Measurements from ENCODE around the gene TRAM1L1.

Gene TRAM1L1

DNA sequence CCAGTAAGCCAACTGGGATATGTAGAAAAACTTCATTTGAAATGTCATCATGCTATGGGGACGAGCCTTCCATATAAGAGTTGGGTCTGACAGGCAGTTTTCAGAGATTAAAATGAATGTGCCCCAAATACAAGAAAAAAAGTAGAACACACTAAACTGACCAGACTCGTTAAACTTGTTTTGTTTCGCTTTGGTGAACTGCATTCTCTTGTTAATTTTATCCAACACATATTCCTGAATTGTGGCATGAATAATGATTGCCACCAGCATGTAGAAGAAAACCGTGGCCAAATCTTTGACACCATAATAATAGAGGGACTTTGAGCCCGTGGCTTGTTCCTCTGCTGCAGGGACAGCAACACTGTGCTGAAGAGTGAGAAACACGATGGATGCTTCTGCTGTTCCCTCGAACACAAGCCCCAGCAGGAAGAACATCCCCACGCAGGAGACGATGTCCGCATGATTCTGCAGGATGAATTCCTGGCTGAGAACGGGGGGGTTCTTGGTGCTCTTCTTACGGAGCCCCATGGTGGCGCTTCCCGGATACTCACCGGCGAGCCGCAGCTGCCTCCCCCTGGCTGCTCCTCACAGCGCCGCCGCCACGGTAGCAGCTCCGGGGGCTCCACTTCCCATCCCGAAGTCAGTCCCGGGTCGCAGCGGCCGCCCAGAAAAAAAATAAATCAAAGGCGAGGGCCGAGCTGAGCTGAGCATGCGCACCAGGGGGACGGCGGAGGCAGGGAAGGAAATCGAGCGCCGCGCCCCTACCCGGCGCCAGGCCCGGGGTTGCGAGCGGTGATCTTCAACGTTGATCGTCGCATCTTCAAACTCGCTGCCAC is at the start of gene TRAM1L1:
TRAM1L1 (minus strand) TSS at position 711 of the 836 bp plus-strand sequence; CDS start at position 528, 183 bp downstream.
- peaks cover 0 to 11% (median 7%) of the 10 kb centered on the region in 5 donors for H3K4me1 ChIP-seq (ENCODE audit: control insufficient read depth in 5 of 5, insufficient read depth in 5 of 5, low read length in 5 of 5)
- H3K27ac ChIP-seq (ENCODE audit: low read depth, low read length): no peak within 1 kb of the TSS
- H3K9me3 ChIP-seq (ENCODE audit: control insufficient read depth in 5 of 5, low read length in 5 of 5): peaks cover 0 to 3% (median 0%) of the 10 kb centered on the region in 5 donors
- peak within 1 kb of the TSS; percentile 11 to 78 (median 68) for H3K9ac ChIP-seq (ENCODE audit: low read length in 5 of 5)
- no peaks in the 10 kb centered on the region for H3K27me3 ChIP-seq (ENCODE audit: control insufficient read depth in 5 of 5, insufficient read depth in 4 of 5, low read length in 5 of 5)
- no peaks in the 10 kb centered on the region for H3K36me3 ChIP-seq (ENCODE audit: control insufficient read depth in 5 of 5, insufficient read depth in 5 of 5, low read length in 5 of 5)
- H3K4me3 ChIP-seq (ENCODE audit: low read depth in 1 of 5, low read length in 5 of 5): peak within 1 kb of the TSS; percentile 74 to 93 (median 82)

DNA sequence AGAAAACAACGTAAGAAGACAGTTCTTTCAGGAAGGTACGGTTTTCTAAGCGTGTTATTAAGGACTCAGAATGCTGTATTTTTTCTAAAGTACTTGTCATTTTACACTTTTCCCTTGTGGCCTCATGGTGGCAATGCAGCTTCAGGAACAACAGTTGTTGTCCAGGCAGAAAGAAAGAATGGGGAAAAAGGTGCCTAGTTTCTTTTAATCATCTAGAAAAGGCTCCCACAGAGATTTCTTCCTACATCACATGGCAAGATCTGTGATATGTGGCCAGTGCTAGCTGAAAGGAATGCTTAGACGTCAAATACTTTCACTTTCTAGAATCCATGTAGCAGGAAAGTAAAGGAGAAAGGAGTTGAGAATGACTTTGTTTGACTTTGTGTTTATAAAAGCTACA is 49.0 kb upstream of the TRAM1L1 start:
- Histone ChIP-seq H3K9me3 (ENCODE audit: control insufficient read depth in 5 of 5, low read length in 5 of 5) (peaks cover 0 to 3% (median 0%) of the 10 kb centered on the region in 5 donors), H3K27ac (ENCODE audit: low read depth, low read length) (no peak overlapping the region), H3K27me3 (ENCODE audit: control insufficient read depth in 5 of 5, insufficient read depth in 4 of 5, low read length in 5 of 5) (no peaks in the 10 kb centered on the region), H3K36me3 (ENCODE audit: control insufficient read depth in 5 of 5, insufficient read depth in 5 of 5, low read length in 5 of 5) (no peaks in the 10 kb centered on the region), H3K4me1 (ENCODE audit: control insufficient read depth in 5 of 5, insufficient read depth in 5 of 5, low read length in 5 of 5) (peaks cover 0 to 7% (median 0%) of the 10 kb centered on the region in 5 donors), H3K9ac (ENCODE audit: low read length in 5 of 5) (peak overlapping the region in 1 of 5 donors; percentile 25), H3K4me3 (ENCODE audit: low read depth in 1 of 5, low read length in 5 of 5) (peak overlapping the region in 3 of 5 donors; percentile 14 to 29 (median 24))

DNA sequence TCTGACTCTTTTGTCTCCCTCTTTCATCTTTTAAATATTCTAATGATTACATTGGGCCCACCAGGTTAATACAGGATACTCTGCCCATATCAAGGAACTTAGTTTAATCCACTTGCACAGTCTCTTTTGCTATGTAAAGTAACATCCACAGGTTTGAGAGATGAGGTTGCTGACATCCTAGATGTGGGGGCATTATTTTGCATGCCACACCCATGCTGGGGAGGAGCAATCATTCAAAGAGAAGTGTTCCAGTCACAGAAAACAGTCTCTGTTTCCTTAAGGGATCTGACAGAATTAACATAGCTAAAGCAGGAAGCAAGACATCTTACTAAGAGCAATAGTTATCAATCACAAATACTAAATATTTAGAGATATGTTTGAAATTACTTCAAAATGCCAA is 11.5 kb upstream of the TRAM1L1 start:
- Histone ChIP-seq H3K9ac (ENCODE audit: low read length in 5 of 5) (no peak overlapping the region), H3K4me3 (ENCODE audit: low read depth in 1 of 5, low read length in 5 of 5) (no peak overlapping the region), H3K27me3 (ENCODE audit: control insufficient read depth in 5 of 5, insufficient read depth in 4 of 5, low read length in 5 of 5) (no peaks in the 10 kb centered on the region), H3K27ac (ENCODE audit: low read depth, low read length) (no peak overlapping the region), H3K9me3 (ENCODE audit: control insufficient read depth in 5 of 5, low read length in 5 of 5) (no peaks in the 10 kb centered on the region), H3K36me3 (ENCODE audit: control insufficient read depth in 5 of 5, insufficient read depth in 5 of 5, low read length in 5 of 5) (no peaks in the 10 kb centered on the region), H3K4me1 (ENCODE audit: control insufficient read depth in 5 of 5, insufficient read depth in 5 of 5, low read length in 5 of 5) (no peaks in the 10 kb centered on the region)

DNA sequence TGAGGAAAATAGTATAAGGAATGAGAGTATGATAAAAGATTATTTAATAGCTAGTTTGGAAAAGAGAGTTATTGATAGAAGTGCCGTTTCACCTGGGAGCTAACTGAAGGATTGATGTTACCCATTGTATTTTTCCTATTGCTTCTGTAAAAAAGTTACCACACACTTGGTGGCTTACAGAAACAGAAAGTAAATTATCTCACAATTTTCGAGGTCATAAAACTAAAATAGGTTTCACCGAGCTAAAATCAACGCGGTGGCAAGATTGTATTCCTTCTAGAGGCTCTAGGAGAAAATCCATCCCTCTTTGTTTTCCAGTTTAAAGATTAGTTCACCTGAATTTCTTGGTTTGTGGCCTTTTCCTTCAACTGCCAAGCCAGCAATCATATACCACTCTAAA is 11.1 kb upstream of the TRAM1L1 start:
- Histone ChIP-seq H3K9ac (ENCODE audit: low read length in 5 of 5) (no peak overlapping the region), H3K9me3 (ENCODE audit: control insufficient read depth in 5 of 5, low read length in 5 of 5) (no peaks in the 10 kb centered on the region), H3K27ac (ENCODE audit: low read depth, low read length) (no peak overlapping the region), H3K27me3 (ENCODE audit: control insufficient read depth in 5 of 5, insufficient read depth in 4 of 5, low read length in 5 of 5) (no peaks in the 10 kb centered on the region), H3K36me3 (ENCODE audit: control insufficient read depth in 5 of 5, insufficient read depth in 5 of 5, low read length in 5 of 5) (no peaks in the 10 kb centered on the region), H3K4me1 (ENCODE audit: control insufficient read depth in 5 of 5, insufficient read depth in 5 of 5, low read length in 5 of 5) (no peaks in the 10 kb centered on the region), H3K4me3 (ENCODE audit: low read depth in 1 of 5, low read length in 5 of 5) (no peak overlapping the region)

DNA sequence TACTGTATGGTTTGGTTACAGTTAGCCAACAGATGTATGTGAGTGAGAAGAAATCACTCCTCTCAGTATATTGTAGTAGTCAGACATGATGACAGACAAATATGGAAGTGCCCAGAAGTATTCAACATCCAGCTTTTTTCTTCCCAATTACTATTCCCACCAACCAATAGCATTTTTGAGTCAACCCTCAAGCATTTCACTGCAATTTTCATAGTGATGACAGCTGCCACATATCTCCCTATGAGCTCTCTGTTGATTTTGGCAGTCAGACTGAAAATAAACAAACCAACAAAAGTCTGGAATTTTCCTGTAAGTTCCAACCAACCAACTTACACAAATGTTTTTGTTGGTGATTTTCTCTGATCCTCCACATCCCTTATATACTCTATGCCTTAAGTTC is 8.2 kb upstream of the TRAM1L1 start:
- H3K27ac ChIP-seq (ENCODE audit: low read depth, low read length): no peak overlapping the region
- H3K9me3 ChIP-seq (ENCODE audit: control insufficient read depth in 5 of 5, low read length in 5 of 5): no peaks in the 10 kb centered on the region
- no peaks in the 10 kb centered on the region for H3K36me3 ChIP-seq (ENCODE audit: control insufficient read depth in 5 of 5, insufficient read depth in 5 of 5, low read length in 5 of 5)
- H3K27me3 ChIP-seq (ENCODE audit: control insufficient read depth in 5 of 5, insufficient read depth in 4 of 5, low read length in 5 of 5): no peaks in the 10 kb centered on the region
- H3K9ac ChIP-seq (ENCODE audit: low read length in 5 of 5): no peak overlapping the region
- H3K4me3 ChIP-seq (ENCODE audit: low read depth in 1 of 5, low read length in 5 of 5): no peak overlapping the region
- H3K4me1 ChIP-seq (ENCODE audit: control insufficient read depth in 5 of 5, insufficient read depth in 5 of 5, low read length in 5 of 5): no peaks in the 10 kb centered on the region

DNA sequence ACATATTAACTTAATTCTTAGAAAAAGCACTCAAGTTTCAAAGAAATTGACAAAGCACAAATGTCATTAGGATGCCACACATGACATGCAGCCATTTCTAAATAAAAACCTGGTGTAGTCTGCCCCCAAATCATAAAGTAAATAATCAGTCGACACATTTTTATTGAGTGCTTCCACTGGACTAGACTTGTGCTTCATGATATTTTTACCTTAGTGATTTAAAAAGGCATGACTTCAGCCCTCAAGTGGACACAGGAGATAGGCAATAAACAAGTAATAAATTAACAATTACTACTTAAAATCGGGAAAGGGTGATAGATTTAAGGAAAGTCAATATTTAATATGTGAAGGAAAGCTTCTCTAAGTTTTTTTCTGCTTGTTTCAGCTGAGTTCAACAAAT is 7.6 kb downstream of the TRAM1L1 start:
- no peak overlapping the region for H3K4me3 ChIP-seq (ENCODE audit: low read depth in 1 of 5, low read length in 5 of 5)
- H3K9ac ChIP-seq (ENCODE audit: low read length in 5 of 5): no peak overlapping the region
- H3K27ac ChIP-seq (ENCODE audit: low read depth, low read length): no peak overlapping the region
- H3K36me3 ChIP-seq (ENCODE audit: control insufficient read depth in 5 of 5, insufficient read depth in 5 of 5, low read length in 5 of 5): no peaks in the 10 kb centered on the region
- no peaks in the 10 kb centered on the region for H3K27me3 ChIP-seq (ENCODE audit: control insufficient read depth in 5 of 5, insufficient read depth in 4 of 5, low read length in 5 of 5)
- no peaks in the 10 kb centered on the region for H3K4me1 ChIP-seq (ENCODE audit: control insufficient read depth in 5 of 5, insufficient read depth in 5 of 5, low read length in 5 of 5)
- H3K9me3 ChIP-seq (ENCODE audit: control insufficient read depth in 5 of 5, low read length in 5 of 5): peaks cover 0 to 3% (median 0%) of the 10 kb centered on the region in 5 donors

DNA sequence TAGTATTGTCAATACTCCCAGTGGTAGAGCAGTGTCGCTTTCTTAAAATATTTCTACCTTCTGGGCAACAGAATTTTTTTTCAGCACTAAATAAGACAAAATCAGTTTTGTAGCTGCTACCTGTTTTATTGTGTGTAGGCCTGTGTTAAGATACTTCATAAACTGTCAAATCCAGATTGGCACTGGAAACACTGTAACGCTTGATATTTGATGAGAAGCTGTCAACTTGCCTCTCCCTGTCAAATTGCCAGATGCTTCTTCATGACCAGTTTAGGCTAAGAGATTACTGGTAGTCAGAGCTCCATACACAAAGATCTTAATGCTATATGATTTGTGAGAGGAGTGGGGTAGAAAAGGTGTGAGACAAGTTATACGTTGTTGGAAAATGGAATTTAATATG is 17.3 kb downstream of the TRAM1L1 start:
- no peaks in the 10 kb centered on the region for H3K4me1 ChIP-seq (ENCODE audit: control insufficient read depth in 5 of 5, insufficient read depth in 5 of 5, low read length in 5 of 5)
- H3K27ac ChIP-seq (ENCODE audit: low read depth, low read length): no peak overlapping the region
- H3K9ac ChIP-seq (ENCODE audit: low read length in 5 of 5): no peak overlapping the region
- no peaks in the 10 kb centered on the region for H3K9me3 ChIP-seq (ENCODE audit: control insufficient read depth in 5 of 5, low read length in 5 of 5)
- H3K27me3 ChIP-seq (ENCODE audit: control insufficient read depth in 5 of 5, insufficient read depth in 4 of 5, low read length in 5 of 5): no peaks in the 10 kb centered on the region
- H3K4me3 ChIP-seq (ENCODE audit: low read depth in 1 of 5, low read length in 5 of 5): no peak overlapping the region
- H3K36me3 ChIP-seq (ENCODE audit: control insufficient read depth in 5 of 5, insufficient read depth in 5 of 5, low read length in 5 of 5): no peaks in the 10 kb centered on the region

DNA sequence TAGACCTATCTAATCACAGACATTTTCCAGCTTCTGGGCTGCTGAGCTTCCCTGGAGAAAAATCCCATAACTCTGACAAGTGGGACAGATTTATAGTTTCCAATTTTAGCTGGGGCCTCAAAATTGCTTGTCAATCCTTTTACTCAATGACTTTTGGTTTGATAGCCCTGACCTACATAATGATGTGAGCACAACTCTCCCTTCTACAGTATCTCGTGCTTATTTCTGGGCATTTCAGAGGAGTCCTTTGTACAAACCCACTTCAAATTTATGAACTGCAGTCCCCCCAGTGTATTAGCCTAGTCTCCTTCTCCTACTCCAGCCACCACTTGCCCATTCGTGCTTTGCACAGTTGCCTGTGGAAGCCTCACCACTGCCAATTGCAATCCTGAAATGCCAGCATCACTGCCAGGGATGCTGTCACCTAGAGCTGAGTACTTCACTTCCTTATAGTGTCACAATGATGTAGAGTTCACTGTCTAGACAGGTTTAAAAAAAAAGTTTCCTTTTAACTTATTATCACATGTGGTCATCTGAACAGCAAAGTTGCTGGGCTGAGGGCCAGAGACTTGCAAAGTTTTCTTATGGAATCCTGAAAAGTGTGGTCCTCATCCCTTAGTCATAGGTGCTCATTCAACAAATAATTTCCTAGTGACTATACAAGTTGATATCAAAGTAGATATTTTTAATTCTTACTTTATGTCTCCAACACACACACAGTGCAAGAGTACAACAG is 21.2 kb downstream of the TRAM1L1 start:
- H3K9ac ChIP-seq (ENCODE audit: low read length in 5 of 5): no peak overlapping the region
- H3K27ac ChIP-seq (ENCODE audit: low read depth, low read length): no peak overlapping the region
- no peaks in the 10 kb centered on the region for H3K27me3 ChIP-seq (ENCODE audit: control insufficient read depth in 5 of 5, insufficient read depth in 4 of 5, low read length in 5 of 5)
- H3K4me1 ChIP-seq (ENCODE audit: control insufficient read depth in 5 of 5, insufficient read depth in 5 of 5, low read length in 5 of 5): no peaks in the 10 kb centered on the region
- H3K4me3 ChIP-seq (ENCODE audit: low read depth in 1 of 5, low read length in 5 of 5): no peak overlapping the region
- H3K9me3 ChIP-seq (ENCODE audit: control insufficient read depth in 5 of 5, low read length in 5 of 5): no peaks in the 10 kb centered on the region
- H3K36me3 ChIP-seq (ENCODE audit: control insufficient read depth in 5 of 5, insufficient read depth in 5 of 5, low read length in 5 of 5): no peaks in the 10 kb centered on the region

DNA sequence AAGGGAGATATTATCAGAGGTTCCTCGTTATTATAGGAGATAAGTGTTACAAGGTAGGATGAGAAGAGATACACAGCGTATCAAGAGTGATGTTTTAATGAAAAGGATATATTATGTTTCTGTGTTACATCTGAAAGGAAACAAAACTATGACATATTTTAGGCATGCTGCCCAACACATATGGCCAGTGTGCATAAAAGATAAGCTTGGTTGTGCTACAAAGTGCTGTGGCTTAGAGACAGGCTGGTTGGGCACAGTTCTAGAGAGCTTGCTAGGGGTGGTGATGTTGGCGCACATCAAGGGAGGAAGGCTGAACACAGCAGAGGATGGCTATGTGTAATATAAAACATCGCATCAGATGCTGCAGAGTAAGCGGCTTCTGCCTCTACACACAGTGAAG is 42.4 kb downstream of the TRAM1L1 start:
- Histone ChIP-seq H3K9ac (ENCODE audit: low read length in 5 of 5) (no peak overlapping the region), H3K36me3 (ENCODE audit: control insufficient read depth in 5 of 5, insufficient read depth in 5 of 5, low read length in 5 of 5) (no peaks in the 10 kb centered on the region), H3K27me3 (ENCODE audit: control insufficient read depth in 5 of 5, insufficient read depth in 4 of 5, low read length in 5 of 5) (no peaks in the 10 kb centered on the region), H3K27ac (ENCODE audit: low read depth, low read length) (no peak overlapping the region), H3K4me3 (ENCODE audit: low read depth in 1 of 5, low read length in 5 of 5) (no peak overlapping the region), H3K4me1 (ENCODE audit: control insufficient read depth in 5 of 5, insufficient read depth in 5 of 5, low read length in 5 of 5) (no peaks in the 10 kb centered on the region), H3K9me3 (ENCODE audit: control insufficient read depth in 5 of 5, low read length in 5 of 5) (peaks cover 0 to 5% (median 0%) of the 10 kb centered on the region in 5 donors)
